SK-N-SH (cell line): Measurements from ENCODE around the gene COL4A2. TPM values are rescaled to one million over a fixed set of nuclear protein-coding genes. Genes with fewer than 3 reads are reported as not detected.
A peak's percentile ranks its signal among the peaks of the same experiment; 100 is the strongest.

Source experiments
- CTCF ChIA-PET: fragments of 300-600, 350-600 bp; formaldehyde crosslinking; extraction: SDS; loops from one replicate; lab custom pipeline; 2021; lab: Yijun Ruan, JAX
- POLR2A ChIA-PET: fragments of 350-600 bp; sonication (Branson Sonifier 250); formaldehyde crosslinking; extraction: SDS; loops from one replicate; lab custom pipeline; 2020; ENCODE audit warnings: antibody characterized with exemption, inconsistent platforms; lab: Yijun Ruan, JAX
- DNase-seq: peaks from one replicate; pipeline ENCODE4 v3.0.0; 2012
- H2AFZ ChIP-seq: fragments of 200-600 bp; sonication (generic); 2 replicates; pipeline ENCODE4 v1.8.1; 2016; ENCODE audit warnings: antibody characterized with exemption, mild to moderate bottlenecking, low read depth
- H3F3A ChIP-seq: fragments of 200-600 bp; sonication (generic); replicated peaks from 2 replicates; pipeline ENCODE3; 2016; ENCODE audit warnings: antibody characterized with exemption, mild to moderate bottlenecking; ENCODE audit not compliant: insufficient read depth
- H3K27ac ChIP-seq, 2 experiments: fragments of 200-500 bp in 1 of 2; fragments of 200-600 bp in 1 of 2; sonication (Bioruptor generic) in 1 of 2; sonication (generic), shearing (Covaris generic) in 1 of 2; 2 replicates each; pipeline versions ENCODE4 v1.5.1 to v1.6.1; 2014 to 2016; ENCODE audit warnings: low read depth in 2 of 2, inconsistent platforms in 1 of 2, low read length in 1 of 2, mild to moderate bottlenecking in 1 of 2, mixed read lengths in 1 of 2
- H3K27me3 ChIP-seq: fragments of 200-600 bp; sonication (generic), shearing (Covaris generic); 2 replicates; pipeline ENCODE4 v1.6.1; 2016; ENCODE audit warnings: mixed run types; ENCODE audit not compliant: insufficient read depth
- H3K36me3 ChIP-seq, 2 experiments: fragments of 200-500 bp in 1 of 2; fragments of 200-600 bp in 1 of 2; sonication (Bioruptor generic) in 1 of 2; sonication (generic) in 1 of 2; replicated peaks in 1 of 2; 2 replicates each; pipeline versions ENCODE3 to v1.5.1; 2014 to 2016; ENCODE audit warnings: low read length in 1 of 2, mild to moderate bottlenecking in 1 of 2; ENCODE audit not compliant: insufficient read depth in 2 of 2, control insufficient read depth in 1 of 2
- H3K4me1 ChIP-seq, 2 experiments: fragments of 200-500 bp in 1 of 2; fragments of 200-600 bp in 1 of 2; sonication (Bioruptor generic) in 1 of 2; sonication (generic), shearing (Covaris generic) in 1 of 2; 2 replicates each; pipeline versions ENCODE4 v1.5.1 to v1.6.1; 2014 to 2016; ENCODE audit warnings: low read depth in 1 of 2, low read length in 1 of 2, mixed run types in 1 of 2; ENCODE audit not compliant: insufficient read depth in 2 of 2, control insufficient read depth in 1 of 2
- H3K4me2 ChIP-seq: fragments of 200-600 bp; sonication (generic), shearing (Covaris generic); 2 replicates; pipeline ENCODE4 v1.6.1; 2017; ENCODE audit warnings: mixed run types
- H3K4me3 ChIP-seq, 2 experiments: fragments of 200-500 bp in 1 of 2; fragments of 200-600 bp in 1 of 2; sonication (Bioruptor generic) in 1 of 2; sonication (generic), shearing (Covaris generic) in 1 of 2; 2 replicates each; pipeline versions ENCODE4 v1.5.1 to v1.8.1; 2014 to 2016; ENCODE audit warnings: low read depth in 2 of 2, inconsistent platforms in 1 of 2, low read length in 1 of 2, mild to moderate bottlenecking in 1 of 2, mixed read lengths in 1 of 2, moderate library complexity in 1 of 2
- H3K79me2 ChIP-seq: fragments of 200-600 bp; sonication (generic); 2 replicates; pipeline ENCODE4 v1.8.1; 2017; ENCODE audit warnings: mild to moderate bottlenecking; ENCODE audit not compliant: insufficient read depth
- H3K9ac ChIP-seq: fragments of 200-600 bp; sonication (generic); 2 replicates; pipeline ENCODE4 v1.6.1; 2017; ENCODE audit warnings: mixed run types
- H3K9me2 ChIP-seq: fragments of 200-600 bp; sonication (generic); 2 replicates; pipeline ENCODE4 v1.6.1; 2017; ENCODE audit warnings: mixed run types
- H3K9me3 ChIP-seq: fragments of 200-600 bp; sonication (generic); 2 replicates; pipeline ENCODE4 v1.6.1; 2017; ENCODE audit warnings: mixed run types, mild to moderate bottlenecking, moderate library complexity
- H4K20me1 ChIP-seq: fragments of 200-600 bp; sonication (generic); 2 replicates; pipeline ENCODE4 v1.6.1; 2017; ENCODE audit warnings: mild to moderate bottlenecking, mixed run types; ENCODE audit not compliant: insufficient read depth
- ELF1 ChIP-seq: IDR thresholded peaks from 2 replicates; pipeline ENCODE4 v1.4.0; 2012
- EZH2phosphoT487 ChIP-seq: fragments of 200-600 bp; sonication (generic); IDR thresholded peaks from 2 replicates; pipeline ENCODE4 v1.6.1; 2017; ENCODE audit warnings: low read depth, mixed run types, mild to moderate bottlenecking, antibody characterized with exemption, moderate library complexity, borderline replicate concordance
- FOSL2 ChIP-seq: IDR thresholded peaks from 2 replicates; pipeline ENCODE4 v1.4.0; 2012; ENCODE audit warnings: low read depth, mild to moderate bottlenecking, moderate library complexity, borderline replicate concordance
- FOXJ3 ChIP-seq: sonication (generic); formaldehyde crosslinking; IDR thresholded peaks from 2 replicates; pipeline ENCODE4 v1.5.1; 2020; ENCODE audit warnings: mild to moderate bottlenecking, missing genetic modification reagents
- IRF3 ChIP-seq: fragments of 150-350 bp; IDR thresholded peaks from 2 replicates; pipeline ENCODE4 v1.6.1; 2016; ENCODE audit warnings: mild to moderate bottlenecking, low read depth, low read length
- JUND ChIP-seq: IDR thresholded peaks from 2 replicates; pipeline ENCODE4 v1.4.0; 2012
- POLR2AphosphoS5 ChIP-seq: IDR thresholded peaks from 2 replicates; pipeline ENCODE4 v1.6.1; 2012; ENCODE audit warnings: low read depth, low read length
- RFX5 ChIP-seq: IDR thresholded peaks from 2 replicates; pipeline ENCODE4 v1.6.1; 2012; ENCODE audit warnings: mild to moderate bottlenecking, improper control_type of control experiment, low read length
- RXRA ChIP-seq: IDR thresholded peaks from 2 replicates; pipeline ENCODE4 v1.4.0; 2012; ENCODE audit warnings: low read depth, mild to moderate bottlenecking, borderline replicate concordance
- TAF1 ChIP-seq: IDR thresholded peaks from 2 replicates; pipeline ENCODE4 v1.6.1; 2012; ENCODE audit warnings: low read depth, mild to moderate bottlenecking, low read length, moderate library complexity, borderline replicate concordance
- YY1 ChIP-seq: IDR thresholded peaks from 2 replicates; pipeline ENCODE4 v1.4.0; 2012; ENCODE audit warnings: low read depth, mild to moderate bottlenecking
- WGBS: methylation state at CpG from one replicate; pipeline ENCODE4 v1.1.6; 2017; ENCODE audit warnings: low lambda C conversion rate; 5-methylcytosine and 5-hydroxymethylcytosine counted together
- polyA plus RNA-seq, 3 experiments: library from polyadenylated mRNA; depleted of rRNA; stranded (reverse); fragments of >200 nt; gene quantifications; 2 replicates each; pipeline ENCODE4 v1.2.3, GENCODE V29; 2012

Gene COL4A2
- polyA plus RNA-seq, 1 of the 3 experiments (the other 2 are of a cell fraction): 137 TPM

GRCh38 chr13:110329798-110330461 lies 22.8 kb downstream of the COL4A2 start:
- Histone ChIP-seq H2AFZ (no peak overlapping the region), H3K9me2 (no peaks in the 10 kb centered on the region), H3K4me2 (no peak overlapping the region), H3K9ac (peak overlapping the region; percentile 1; the same call in 1 of the 2 replicates), H3K36me3 (peaks cover 0 to 3% of the 10 kb centered on the region in 2 experiments), H3K79me2 (peaks cover 96% of the 10 kb centered on the region), H3K4me1 (peaks cover 18 to 53% of the 10 kb centered on the region in 2 experiments; a peak in 3 of 4 replicates), H3K9me3 (no peaks in the 10 kb centered on the region), H3K27ac (peak overlapping the region in 1 of 2 experiments; percentile 61; a peak in 2 of 4 replicates), H3F3A (peaks cover 19% of the 10 kb centered on the region), H4K20me1 (no peaks in the 10 kb centered on the region), H3K27me3 (no peaks in the 10 kb centered on the region), H3K4me3 (no peak overlapping the region)
- no peak for DNase-seq
- TF ChIP-seq FOSL2: no peak
- no peak for TF ChIP-seq ELF1
- no peak for TF ChIP-seq RFX5
- no peak for TF ChIP-seq IRF3
- TF ChIP-seq RXRA: no peak
- CTCF ChIA-PET: no interaction called here
- WGBS: 78% methylated on average over 21 of the region's 21 CpGs
- POLR2A ChIA-PET: no interaction called here

- Histone ChIP-seq H3K79me2 (peaks cover 96% of the 10 kb centered on the region), H3K27me3 (no peaks in the 10 kb centered on the region), H3F3A (peaks cover 19% of the 10 kb centered on the region), H3K36me3 (peaks cover 0 to 3% of the 10 kb centered on the region in 2 experiments), H3K4me1 (peaks cover 18 to 53% of the 10 kb centered on the region in 2 experiments; a peak in 3 of 4 replicates), H3K9ac (peak overlapping the region; percentile 1; the same call in 1 of the 2 replicates), H3K9me2 (no peaks in the 10 kb centered on the region), H3K4me2 (peak overlapping the region; percentile 56), H3K9me3 (no peaks in the 10 kb centered on the region), H4K20me1 (no peaks in the 10 kb centered on the region), H2AFZ (no peak overlapping the region), H3K4me3 (no peak overlapping the region), H3K27ac (peak overlapping the region in 1 of 2 experiments; percentile 61; a peak in 2 of 4 replicates)
- WGBS: 92% methylated on average over 11 of the region's 11 CpGs
- POLR2A ChIA-PET: no interaction called here
- CTCF ChIA-PET: interaction anchor here (1.7 kb wide), 1 partner anchor 21 kb away, joined by 4 read pairs; no protein-coding TSS in a partner anchor
- TF ChIP-seq YY1 (no peak), EZH2phosphoT487 (no peak), FOXJ3 (CRISPR knock-in tag) (no peak), TAF1 (no peak), POLR2AphosphoS5 (no peak), JUND (no peak)
- DNase-seq: no peak
Measured at GRCh38 chr13:110330491-110331011, 23.5 kb downstream of the COL4A2 start.
